ENCODE measurements around the gene SUN5. TPM values are rescaled to one million over a fixed set of nuclear protein-coding genes. Genes with fewer than 3 reads are reported as not detected.

Gene SUN5
- polyA plus RNA-seq, 2 of the 4 experiments (the other 2 are of a cell fraction) = not detected

- TF ChIP-seq FOSL2 (IDR thresholded peaks at IDR 0.05) = no peak
- no peak for TF ChIP-seq FOSL2 (CRISPR knock-in tag; IDR thresholded peaks at IDR 0.05)
- no peak for TF ChIP-seq MAZ (IDR thresholded peaks at IDR 0.05; ENCODE audit: borderline replicate concordance, low read depth, low read length)
- TF ChIP-seq POLR2AphosphoS2 (conservative IDR thresholded peaks at IDR 0.05; ENCODE audit: low read length) = no peak
Observed at GRCh38 chr20:32978009-32978335, 26.3 kb downstream of the SUN5 start (continued).

GRCh38 chr20:32977281-32978008, 26.8 kb downstream of the SUN5 start:
- 38% methylated on average over 12 of the region's 13 CpGs for WGBS (ENCODE audit: missing lambda C conversion rate)
- POLR2A ChIA-PET = no interaction called here
- Histone ChIP-seq H3K9me3 (no peaks in the 10 kb centered on the region), H3K4me1 (0 out of 3 replicates have a peak, but pooled peaks cover 4% of the 10 kb centered on the region), H3K4me3 (no peak overlapping the region), H3K4me2 (no peak overlapping the region), H3K27ac (no peak overlapping the region)
- CTCF ChIA-PET = interaction anchor here (1.2 kb wide), 1 partner anchor 10 kb away, joined by 3 read pairs; no protein-coding TSS in a partner anchor
- TF ChIP-seq EP300 (IDR thresholded peaks at IDR 0.05) = no peak
- no peak for TF ChIP-seq JUNB (IDR thresholded peaks at IDR 0.05)
- no peak for TF ChIP-seq ZNF302 (CRISPR knock-in tag; IDR thresholded peaks at IDR 0.05)
- no peak for TF ChIP-seq PHF8 (IDR thresholded peaks at IDR 0.05; ENCODE audit: borderline replicate concordance, low read depth)
- no peak for TF ChIP-seq HMGXB4 (CRISPR knock-in tag; IDR thresholded peaks at IDR 0.05; ENCODE audit: borderline replicate concordance)
- no peak for TF ChIP-seq EHMT2 (IDR thresholded peaks at IDR 0.05; ENCODE audit: low read depth)
- TF ChIP-seq FOSB (CRISPR knock-in tag; IDR thresholded peaks at IDR 0.05) = no peak
- TF ChIP-seq FOXS1 (CRISPR knock-in tag; IDR thresholded peaks at IDR 0.05) = no peak
- no peak for TF ChIP-seq E2F6 (IDR thresholded peaks at IDR 0.05; ENCODE audit: borderline replicate concordance, low read depth)
- DNase-seq (ENCODE audit: low read depth in 1 of 2, low spot score in 1 of 2) (no peak), ATAC-seq (no peak; a peak in 1 of 6 replicates), FAIRE-seq (no peak)

- WGBS (ENCODE audit: missing lambda C conversion rate) = 50% methylated on average over 6 of the region's 6 CpGs
- TF ChIP-seq NPAS2 (CRISPR knock-in tag; IDR thresholded peaks at IDR 0.05; ENCODE audit: borderline replicate concordance) (no peak), POLR2A (IDR thresholded peaks at IDR 0.05; ENCODE audit: low read length) (no peak), SMC3 (IDR thresholded peaks at IDR 0.05) (no peak), RCOR1 (IDR thresholded peaks at IDR 0.05; ENCODE audit: low read depth, low read length) (no peak)
- DNase-seq (ENCODE audit: low read depth in 1 of 2, low spot score in 1 of 2) (no peak), FAIRE-seq (no peak), ATAC-seq (no peak)
- H3K4me3 ChIP-seq = no peak overlapping the region
- ChIA-PET POLR2A (no interaction called here), CTCF (interaction anchor here (1.3 to 1.5 kb wide), 2 partner anchors 31 to 120 kb away, joined by 3 to 4 read pairs; no protein-coding TSS in a partner anchor)
- H3K9me3 ChIP-seq = no peaks in the 10 kb centered on the region
- no peak overlapping the region for H3K4me2 ChIP-seq
- H3K27ac ChIP-seq = no peak overlapping the region
- H3K4me1 ChIP-seq = 0 out of 3 replicates have a peak, but pooled peaks cover 4% of the 10 kb centered on the region
Observed at GRCh38 chr20:32976746-32977145, 27.5 kb downstream of the SUN5 start.

GRCh38 chr20:32975698-32976674, 28.2 kb downstream of the SUN5 start:
- TF ChIP-seq CEBPB (IDR thresholded peaks at IDR 0.05) (no peak), HEYL (CRISPR knock-in tag; IDR thresholded peaks at IDR 0.05) (no peak), CTCF (IDR thresholded peaks at IDR 0.05) (no peak), HES2 (IDR thresholded peaks at IDR 0.05) (no peak), ATOH8 (CRISPR knock-in tag; IDR thresholded peaks at IDR 0.05; ENCODE audit: low read depth) (no peak), NPAS2 (CRISPR knock-in tag; IDR thresholded peaks at IDR 0.05; ENCODE audit: borderline replicate concordance) (no peak), RCOR1 (IDR thresholded peaks at IDR 0.05; ENCODE audit: low read depth, low read length) (no peak)
- FAIRE-seq (no peak), DNase-seq (ENCODE audit: low read depth in 1 of 2, low spot score in 1 of 2) (no peak), ATAC-seq (no peak)
- Histone ChIP-seq H3K4me3 (no peak overlapping the region), H3K4me2 (no peak overlapping the region), H3K27ac (no peak overlapping the region), H3K4me1 (0 out of 3 replicates have a peak, but pooled peaks cover 4% of the 10 kb centered on the region), H3K9me3 (no peaks in the 10 kb centered on the region)
- ChIA-PET POLR2A (no interaction called here), CTCF (interaction anchor here (1.1 to 1.5 kb wide), 3 partner anchors 15 to 120 kb away, joined by 3 to 5 read pairs (median 4); no protein-coding TSS in a partner anchor)
- 48% methylated on average over 14 of the region's 15 CpGs for WGBS (ENCODE audit: missing lambda C conversion rate)

All from A549 (cell line).